B cell (primary cell): Measurements from ENCODE around the gene PITPNM2. TPM values are rescaled to one million over a fixed set of nuclear protein-coding genes. Genes with fewer than 3 reads are reported as not detected.

Experiments
- ATAC-seq: fragments of 200-7000 bp; cut with Tn5 transposase; one replicate; pipeline ENCODE4 v1.10.0; 2021; ENCODE audit warnings: low read depth, mild to moderate bottlenecking, moderate number of reproducible peaks, moderate library complexity
- CTCF ChIA-PET: fragments of 350-600 bp; sonication (Branson Sonifier 250); formaldehyde crosslinking; loops from one replicate; lab custom pipeline; 2021; ENCODE audit warnings: antibody characterized with exemption, inconsistent platforms; lab: Charles Lee
- POLR2A ChIA-PET: fragments of 350-600 bp; sonication (Branson Sonifier 250); formaldehyde crosslinking; loops from one replicate; lab custom pipeline; 2021; ENCODE audit warnings: antibody characterized with exemption; lab: Charles Lee
- DNase-seq: peaks from one replicate; pipeline ENCODE4 v3.0.0; 2013
- H2AFZ ChIP-seq: 2 replicates; pipeline ENCODE4 v1.6.1; 2012; ENCODE audit warnings: mild to moderate bottlenecking, low read depth, low read length; ENCODE audit not compliant: insufficient read depth, poor library complexity, severe bottlenecking
- H3K27ac ChIP-seq, 2 donors: 1 replicate in 1 of 2; 2 replicates in 1 of 2; pipeline ENCODE4 v1.5.1; 2012 to 2013; ENCODE audit warnings: low read length in 2 of 2, mild to moderate bottlenecking in 2 of 2, moderate library complexity in 1 of 2
- H3K27me3 ChIP-seq, 4 experiments: fragments of 200-600 bp in 1 of 4; sonication (generic) in 1 of 4; replicated peaks in 1 of 4; 1 replicate in 2 of 4; 2 replicates in 2 of 4; pipeline versions ENCODE4 v1.6.1 to v1.7.0; 2013 to 2016; ENCODE audit warnings: low read length in 3 of 4, mild to moderate bottlenecking in 2 of 4, mixed read lengths in 1 of 4, moderate library complexity in 1 of 4; ENCODE audit not compliant: insufficient read depth in 4 of 4, control insufficient read depth in 3 of 4; ENCODE audit errors: control extremely low read depth in 1 of 4
- H3K36me3 ChIP-seq, 2 experiments: replicated peaks in 1 of 2; 1 replicate in 1 of 2; 2 replicates in 1 of 2; pipeline versions ENCODE4 v1.6.1 to v1.7.1; 2013; ENCODE audit warnings: low read length in 1 of 2; ENCODE audit not compliant: insufficient read depth in 2 of 2, control insufficient read depth in 1 of 2; ENCODE audit errors: control extremely low read depth in 1 of 2, extremely low read depth in 1 of 2
- H3K4me1 ChIP-seq, 2 donors: fragments of 200-600 bp in 1 of 2; sonication (generic) in 1 of 2; 1 replicate in 1 of 2; 2 replicates in 1 of 2; pipeline versions ENCODE4 v1.5.1 to v1.6.1; 2013 to 2017; ENCODE audit warnings: low read length in 2 of 2; ENCODE audit not compliant: control insufficient read depth in 2 of 2, insufficient read depth in 2 of 2
- H3K4me2 ChIP-seq: replicated peaks from 2 replicates; pipeline ENCODE3; 2012; ENCODE audit warnings: mild to moderate bottlenecking, low read depth, low read length; ENCODE audit not compliant: poor library complexity, severe bottlenecking
- H3K4me3 ChIP-seq, 5 experiments: fragments of 200-600 bp in 1 of 5; sonication (generic) in 1 of 5; 1 replicate in 3 of 5; 2 replicates in 2 of 5; pipeline versions ENCODE4 v1.5.1 to v1.7.0; 2011 to 2016; ENCODE audit warnings: low read length in 4 of 5, mild to moderate bottlenecking in 4 of 5, low read depth in 2 of 5, control low read depth in 1 of 5, moderate library complexity in 1 of 5; ENCODE audit not compliant: insufficient read depth in 1 of 5; ENCODE audit errors: control extremely low read depth in 1 of 5, extremely low read depth in 1 of 5
- H3K79me2 ChIP-seq: fragments of 200-600 bp; sonication (generic); one replicate; pipeline ENCODE4 v1.6.0; 2016; ENCODE audit warnings: low read length; ENCODE audit not compliant: control insufficient read depth, insufficient read depth
- H3K9ac ChIP-seq: fragments of 200-600 bp; sonication (generic); 2 replicates; pipeline ENCODE4 v1.6.1; 2017; ENCODE audit warnings: mild to moderate bottlenecking, low read length, moderate library complexity
- H3K9me3 ChIP-seq, 3 donors: one replicate each; pipeline versions ENCODE4 v1.6.1 to v1.7.1; 2013; ENCODE audit warnings: low read length in 2 of 3; ENCODE audit not compliant: control insufficient read depth in 2 of 3, insufficient read depth in 1 of 3; ENCODE audit errors: control extremely low read depth in 1 of 3
- H4K20me1 ChIP-seq: 2 replicates; pipeline ENCODE4 v1.6.0; 2012; ENCODE audit warnings: mild to moderate bottlenecking, low read length; ENCODE audit not compliant: insufficient read depth, control insufficient read depth, poor library complexity, severe bottlenecking
- H3K27ac Mint-ChIP-seq: one replicate; pipeline ENCODE4 v1.8.0; 2021; ENCODE audit warnings: mixed read lengths
- H3K27me3 Mint-ChIP-seq: one replicate; pipeline ENCODE4 v1.8.0; 2021; ENCODE audit warnings: mixed read lengths
- H3K4me1 Mint-ChIP-seq: one replicate; pipeline ENCODE4 v1.8.0; 2021; ENCODE audit warnings: mixed read lengths
- H3K4me3 Mint-ChIP-seq: one replicate; pipeline ENCODE4 v1.8.0; 2021; ENCODE audit warnings: mixed read lengths
- H3K9me3 Mint-ChIP-seq: one replicate; pipeline ENCODE4 v1.8.0; 2022; ENCODE audit warnings: mixed read lengths; ENCODE audit not compliant: insufficient read depth
- CTCF ChIP-seq: fragments of 200-600 bp; IDR thresholded peaks from one replicate; pipeline ENCODE4 v1.8.0; 2022; ENCODE audit warnings: antibody characterized with exemption, mild to moderate bottlenecking
- EZH2 ChIP-seq: IDR thresholded peaks from 2 replicates; pipeline ENCODE4 v1.6.1; 2012; ENCODE audit warnings: borderline replicate concordance, low read depth, mild to moderate bottlenecking, moderate library complexity, low read length; ENCODE audit not compliant: insufficient read depth, poor library complexity, severe bottlenecking
- WGBS: methylation state at CpG from one replicate; pipeline ENCODE4 v1.1.5; 2013; ENCODE audit warnings: missing lambda C conversion rate; ENCODE audit not compliant: insufficient coverage; 5-methylcytosine and 5-hydroxymethylcytosine counted together
- intact Hi-C: fragments of 100-400 bp; cut with micrococcal nuclease; formaldehyde crosslinking; loops from one replicate; pipeline ENCODE4 v1.10.0; 2022
- polyA plus RNA-seq: library from polyadenylated mRNA; depleted of rRNA; stranded (reverse); fragments of >200 nt; gene quantifications from 2 replicates; pipeline ENCODE4 v1.2.3, GENCODE V29; 2012
- total RNA-seq, 2 donors: library from RNA; stranded (reverse); fragments of 120-200 nt in 1 of 2; gene quantifications; 1 replicate in 1 of 2; 2 replicates in 1 of 2; pipeline versions ENCODE4 v1.2.3 to v1.2.4, GENCODE V29; 2013 to 2022

PITPNM2 gene
- total and polyA plus RNA-seq, 2 donors (not counting 1 experiment from before 2014, with no cell fraction given): 9.6 to 28.6 TPM

GRCh38 chr12:123148655-123149054 is 2.2 kb downstream of the PITPNM2 start:
- Histone ChIP-seq H3K9me3 (no peaks in the 10 kb centered on the region), H3K79me2 (peaks cover 26% of the 10 kb centered on the region), H3K36me3 (no peaks in the 10 kb centered on the region), H3K4me2 (no peak overlapping the region), H3K27me3 (peaks cover 0 to 7% (median 2%) of the 10 kb centered on the region in 4 experiments), H3K4me1 (peaks cover 12 to 34% of the 10 kb centered on the region in 2 donors), H3K9ac (no peak overlapping the region), H3K4me3 (no peak overlapping the region), H4K20me1 (no peaks in the 10 kb centered on the region), H2AFZ (no peak overlapping the region), H3K27ac (no peak overlapping the region)
- ChIA-PET POLR2A (interaction anchor here (1.6 kb wide), 1 partner anchor 33 kb away, joined by 3 read pairs; no protein-coding TSS in a partner anchor), CTCF (interaction anchor here (1.4 to 9.5 kb wide), 3 partner anchors 8 to 105 kb away, joined by 3 to 69 read pairs (median 5); no protein-coding TSS in a partner anchor)
- intact Hi-C loops: no loop called here
- TF ChIP-seq CTCF (no peak), EZH2 (no peak)
- Mint-ChIP-seq H3K27ac (peak overlapping the region; percentile 51), H3K9me3 (no peaks in the 10 kb centered on the region), H3K27me3 (no peaks in the 10 kb centered on the region), H3K4me3 (peak overlapping the region; percentile 76), H3K4me1 (peaks cover 31% of the 10 kb centered on the region)
- ATAC-seq (no peak), DNase-seq (no peak)
- 78% methylated on average over 5 of the region's 5 CpGs for WGBS

- H3K9ac ChIP-seq: no peak overlapping the region
- ChIA-PET CTCF (interaction anchor here (1.4 to 9.5 kb wide), 2 partner anchors 90 to 105 kb away, joined by 3 to 69 read pairs; no protein-coding TSS in a partner anchor), POLR2A (interaction anchor here (1.6 kb wide), 1 partner anchor 33 kb away, joined by 3 read pairs; no protein-coding TSS in a partner anchor)
- no peaks in the 10 kb centered on the region for H3K9me3 ChIP-seq
- H3K79me2 ChIP-seq: peaks cover 26% of the 10 kb centered on the region
- WGBS: 72% methylated on average over 8 of the region's 9 CpGs
- peaks cover 17 to 38% of the 10 kb centered on the region in 2 donors for H3K4me1 ChIP-seq
- Mint-ChIP-seq H3K27ac (peak overlapping the region; percentile 51), H3K4me3 (peak overlapping the region; percentile 76), H3K9me3 (no peaks in the 10 kb centered on the region), H3K4me1 (peaks cover 35% of the 10 kb centered on the region), H3K27me3 (no peaks in the 10 kb centered on the region)
- no peak for DNase-seq
- no peak overlapping the region for H2AFZ ChIP-seq
- TF ChIP-seq EZH2 (no peak), CTCF (no peak)
- no peak for ATAC-seq
- no peaks in the 10 kb centered on the region for H3K36me3 ChIP-seq
- intact Hi-C loops: no loop called here
- no peak overlapping the region for H3K27ac ChIP-seq
- H3K27me3 ChIP-seq: peaks cover 0 to 7% (median 2%) of the 10 kb centered on the region in 4 experiments
- no peak overlapping the region for H3K4me3 ChIP-seq
- no peaks in the 10 kb centered on the region for H4K20me1 ChIP-seq
- H3K4me2 ChIP-seq: no peak overlapping the region
These were observed 2.7 kb downstream of the PITPNM2 start for GRCh38 chr12:123148223-123148622.
